Karpas-422 (cell line): ENCODE measurements around the gene ANGPTL2. TPM values are rescaled to one million over a fixed set of nuclear protein-coding genes. Genes with fewer than 3 reads are reported as not detected.

ENCODE experiments used
- DNase-seq: peaks from one replicate; pipeline ENCODE4 v3.0.0-alpha.2; 2015
- H2AFZ ChIP-seq: fragments of 200-600 bp; sonication (generic); 2 replicates; pipeline ENCODE4 v1.6.1; 2014; ENCODE audit warnings: antibody characterized with exemption, low read length, mixed read lengths
- H3K27ac ChIP-seq: fragments of 200-600 bp; sonication (generic); 2 replicates; pipeline ENCODE4 v1.5.1; 2014; ENCODE audit warnings: mild to moderate bottlenecking, low read length, moderate library complexity
- H3K27me3 ChIP-seq: fragments of 200-600 bp; sonication (generic); 2 replicates; pipeline ENCODE4 v1.6.1; 2014; ENCODE audit warnings: low read length, mixed read lengths
- H3K36me3 ChIP-seq: fragments of 200-600 bp; sonication (generic); 2 replicates; pipeline ENCODE4 v1.6.1; 2014; ENCODE audit warnings: low read length, mixed read lengths; ENCODE audit not compliant: insufficient read depth
- H3K4me1 ChIP-seq: fragments of 200-600 bp; sonication (generic); 2 replicates; pipeline ENCODE4 v1.6.1; 2014; ENCODE audit warnings: mild to moderate bottlenecking, low read length, mixed read lengths
- H3K4me2 ChIP-seq: fragments of 200-600 bp; sonication (generic); 2 replicates; pipeline ENCODE4 v1.6.1; 2014; ENCODE audit warnings: low read length, low read depth, mild to moderate bottlenecking; ENCODE audit not compliant: poor library complexity, severe bottlenecking
- H3K4me3 ChIP-seq: fragments of 200-600 bp; sonication (generic); 2 replicates; pipeline ENCODE4 v1.5.1; 2014; ENCODE audit warnings: mild to moderate bottlenecking, antibody characterized with exemption, low read length, mixed read lengths
- H3K79me2 ChIP-seq: fragments of 200-600 bp; sonication (generic); 2 replicates; pipeline ENCODE4 v1.6.1; 2014; ENCODE audit warnings: mild to moderate bottlenecking, low read length, mixed read lengths
- H3K9ac ChIP-seq: fragments of 200-600 bp; sonication (generic); 2 replicates; pipeline ENCODE4 v1.6.0; 2014; ENCODE audit warnings: low read length
- H3K9me2 ChIP-seq: fragments of 200-600 bp; sonication (generic), shearing (Covaris generic); replicated peaks from 2 replicates; pipeline ENCODE4 v1.6.0; 2014; ENCODE audit warnings: mild to moderate bottlenecking, low read length, moderate library complexity; ENCODE audit not compliant: insufficient read depth
- H3K9me3 ChIP-seq: fragments of 300-700, 200-600 bp; sonication (generic); 2 replicates; pipeline ENCODE4 v1.6.1; 2014; ENCODE audit warnings: low read length, mixed read lengths
- H4K20me1 ChIP-seq: fragments of 200-600 bp; sonication (generic); 2 replicates; pipeline ENCODE4 v1.6.1; 2014; ENCODE audit warnings: mild to moderate bottlenecking, antibody characterized with exemption, low read length, low read depth; ENCODE audit not compliant: insufficient read depth
- total RNA-seq: library from RNA; depleted of rRNA; stranded (reverse); fragments of >200 nt; shearing (Covaris generic); gene quantifications from 2 replicates; pipeline ENCODE4 v1.2.3, GENCODE V29; 2014; ENCODE audit warnings: low replicate concordance

The ANGPTL2 gene
- total RNA-seq, 1 experiment from 2014 or later = not detected

DNA sequence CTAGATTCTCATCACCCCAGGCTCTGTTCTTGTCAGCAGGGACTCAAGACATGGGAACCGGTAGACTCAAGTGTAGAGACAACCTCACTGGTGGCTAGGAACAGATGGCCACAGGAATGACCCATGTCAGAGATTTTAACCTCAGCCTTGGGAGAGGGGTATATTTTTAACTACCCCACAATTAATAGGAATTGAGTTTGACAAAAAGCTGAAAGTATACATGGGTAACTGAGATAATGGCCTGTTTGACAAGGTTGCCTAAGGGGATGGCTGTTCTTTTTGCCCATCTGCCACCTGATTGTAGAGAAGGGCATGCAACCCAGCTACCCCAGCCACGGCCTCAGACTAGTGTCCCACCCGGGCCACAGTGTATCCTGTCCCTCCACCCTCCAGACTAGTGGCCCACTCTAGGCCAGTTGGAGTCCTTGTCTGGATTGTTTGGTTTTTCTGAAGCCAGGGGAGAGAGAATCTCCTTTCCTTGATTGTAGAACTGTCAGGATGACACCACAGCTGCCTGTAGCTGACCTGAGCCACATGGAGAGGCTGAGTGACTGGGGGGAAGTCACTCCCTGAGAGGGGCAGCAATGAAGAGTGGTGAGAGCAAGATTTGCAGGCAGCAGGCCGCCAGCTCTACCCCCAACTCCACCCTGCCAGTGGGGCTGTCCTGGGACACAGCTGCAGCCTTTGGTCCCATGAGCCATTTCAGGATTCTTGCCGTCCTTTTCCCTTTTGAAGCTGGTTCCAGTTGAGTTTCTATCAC, 14.6 kb upstream of the ANGPTL2 start:
- H3K27me3 ChIP-seq = no peaks in the 10 kb centered on the region; the same call in 1 of the 2 replicates
- H4K20me1 ChIP-seq = peaks cover 5% of the 10 kb centered on the region; the same call in 1 of the 2 replicates
- H3K36me3 ChIP-seq = no peaks in the 10 kb centered on the region
- H3K4me2 ChIP-seq = no peak overlapping the region
- no peaks in the 10 kb centered on the region for H3K4me1 ChIP-seq
- no peaks in the 10 kb centered on the region for H3K9me3 ChIP-seq
- H3K27ac ChIP-seq = no peak overlapping the region
- no peak overlapping the region for H3K9ac ChIP-seq
- H3K79me2 ChIP-seq = no peaks in the 10 kb centered on the region
- DNase-seq = no peak
- no peaks in the 10 kb centered on the region for H3K9me2 ChIP-seq
- no peak overlapping the region for H2AFZ ChIP-seq
- no peak overlapping the region for H3K4me3 ChIP-seq

- no peaks in the 10 kb centered on the region for H3K9me3 ChIP-seq
- H3K79me2 ChIP-seq = no peaks in the 10 kb centered on the region
- no peaks in the 10 kb centered on the region for H3K9me2 ChIP-seq
- no peaks in the 10 kb centered on the region; the same call in 1 of the 2 replicates for H3K27me3 ChIP-seq
- H3K9ac ChIP-seq = no peak overlapping the region
- H3K27ac ChIP-seq = no peak overlapping the region
- H3K4me2 ChIP-seq = no peak overlapping the region
- H3K4me3 ChIP-seq = no peak overlapping the region
- H3K36me3 ChIP-seq = no peaks in the 10 kb centered on the region
- no peak for DNase-seq
- no peaks in the 10 kb centered on the region for H3K4me1 ChIP-seq
- peaks cover 5% of the 10 kb centered on the region; the same call in 1 of the 2 replicates for H4K20me1 ChIP-seq
- H2AFZ ChIP-seq = no peak overlapping the region
Measured at GRCh38 chr9:127136081-127136879, 13.8 kb upstream of the ANGPTL2 start.

GRCh38 chr9:127135056-127135745, 12.8 kb upstream of the ANGPTL2 start:
- Histone ChIP-seq H3K9ac (no peak overlapping the region), H3K27me3 (no peaks in the 10 kb centered on the region; the same call in 1 of the 2 replicates), H3K9me2 (no peaks in the 10 kb centered on the region), H3K36me3 (no peaks in the 10 kb centered on the region), H3K4me3 (no peak overlapping the region), H4K20me1 (peaks cover 5% of the 10 kb centered on the region; the same call in 1 of the 2 replicates), H3K79me2 (no peaks in the 10 kb centered on the region), H3K9me3 (no peaks in the 10 kb centered on the region), H3K4me2 (no peak overlapping the region), H2AFZ (no peak overlapping the region), H3K4me1 (no peaks in the 10 kb centered on the region), H3K27ac (no peak overlapping the region)
- no peak for DNase-seq

- Histone ChIP-seq H3K27ac (no peak overlapping the region), H3K4me1 (no peaks in the 10 kb centered on the region), H3K4me3 (no peak overlapping the region), H3K4me2 (no peak overlapping the region), H4K20me1 (peaks cover 3% of the 10 kb centered on the region; the same call in 1 of the 2 replicates), H3K36me3 (no peaks in the 10 kb centered on the region), H3K9me3 (no peaks in the 10 kb centered on the region), H3K79me2 (no peaks in the 10 kb centered on the region), H3K27me3 (no peaks in the 10 kb centered on the region; the same call in 1 of the 2 replicates), H3K9me2 (no peaks in the 10 kb centered on the region), H3K9ac (no peak overlapping the region), H2AFZ (no peak overlapping the region)
- no peak for DNase-seq
Measured at GRCh38 chr9:127133739-127134167, 11.3 kb upstream of the ANGPTL2 start.

- Histone ChIP-seq H3K9me3 (no peaks in the 10 kb centered on the region), H3K4me2 (no peak overlapping the region), H3K4me1 (no peaks in the 10 kb centered on the region), H3K27ac (no peak overlapping the region), H4K20me1 (peaks cover 4% of the 10 kb centered on the region; the same call in 1 of the 2 replicates), H3K79me2 (no peaks in the 10 kb centered on the region), H3K9ac (no peak overlapping the region), H3K9me2 (no peaks in the 10 kb centered on the region), H3K27me3 (no peaks in the 10 kb centered on the region; the same call in 1 of the 2 replicates), H3K4me3 (no peak overlapping the region), H3K36me3 (no peaks in the 10 kb centered on the region), H2AFZ (no peak overlapping the region)
- no peak for DNase-seq
Measured at GRCh38 chr9:127132921-127133647, 10.6 kb upstream of the ANGPTL2 start.

GRCh38 chr9:127132375-127132774, 9.9 kb upstream of the ANGPTL2 start:
- H3K9me2 ChIP-seq = no peaks in the 10 kb centered on the region
- peaks cover 4% of the 10 kb centered on the region; the same call in 1 of the 2 replicates for H4K20me1 ChIP-seq
- no peaks in the 10 kb centered on the region for H3K4me1 ChIP-seq
- no peaks in the 10 kb centered on the region for H3K79me2 ChIP-seq
- no peaks in the 10 kb centered on the region for H3K36me3 ChIP-seq
- DNase-seq = no peak
- H3K27me3 ChIP-seq = no peaks in the 10 kb centered on the region; the same call in 1 of the 2 replicates
- no peak overlapping the region for H3K4me3 ChIP-seq
- H2AFZ ChIP-seq = no peak overlapping the region
- no peak overlapping the region for H3K27ac ChIP-seq
- H3K4me2 ChIP-seq = no peak overlapping the region
- no peak overlapping the region for H3K9ac ChIP-seq
- no peaks in the 10 kb centered on the region for H3K9me3 ChIP-seq

GRCh38 chr9:127131871-127132270, 9.4 kb upstream of the ANGPTL2 start:
- H3K4me3 ChIP-seq = no peak overlapping the region
- no peak overlapping the region for H2AFZ ChIP-seq
- no peak overlapping the region for H3K9ac ChIP-seq
- H3K4me1 ChIP-seq = no peaks in the 10 kb centered on the region
- H3K79me2 ChIP-seq = no peaks in the 10 kb centered on the region
- DNase-seq = no peak
- no peaks in the 10 kb centered on the region for H3K36me3 ChIP-seq
- H3K27ac ChIP-seq = no peak overlapping the region
- no peaks in the 10 kb centered on the region; the same call in 1 of the 2 replicates for H3K27me3 ChIP-seq
- peaks cover 4% of the 10 kb centered on the region; the same call in 1 of the 2 replicates for H4K20me1 ChIP-seq
- H3K9me3 ChIP-seq = no peaks in the 10 kb centered on the region
- no peak overlapping the region for H3K4me2 ChIP-seq
- no peaks in the 10 kb centered on the region for H3K9me2 ChIP-seq
